Mesenchymal stem cell (in vitro differentiated cells and primary cell): Measurements from ENCODE around the gene GTF3C1.

ENCODE experiments used
- DNase-seq: peaks from one replicate; pipeline ENCODE4 v3.0.0-alpha.2; 2013
- H2AFZ ChIP-seq: one replicate; pipeline ENCODE4 v1.6.1; 2013; ENCODE audit warnings: low read depth, mild to moderate bottlenecking, control low read depth, inconsistent platforms, low read length, moderate library complexity
- H2AK5ac ChIP-seq: 2 replicates; pipeline ENCODE4 v1.6.1; 2013; ENCODE audit warnings: low read length, moderate library complexity, mild to moderate bottlenecking, inconsistent platforms; ENCODE audit not compliant: severe bottlenecking
- H2BK120ac ChIP-seq: one replicate; pipeline ENCODE4 v1.6.1; 2013; ENCODE audit warnings: low read depth, mild to moderate bottlenecking, inconsistent platforms, low read length, moderate library complexity
- H2BK12ac ChIP-seq, 2 experiments: one replicate each; pipeline ENCODE4 v1.6.1; 2013; ENCODE audit warnings: inconsistent platforms in 2 of 2, low read length in 2 of 2, mild to moderate bottlenecking in 2 of 2, moderate library complexity in 2 of 2, control low read depth in 1 of 2
- H2BK15ac ChIP-seq: one replicate; pipeline ENCODE4 v1.6.1; 2013; ENCODE audit warnings: mild to moderate bottlenecking, low read depth, inconsistent platforms; ENCODE audit not compliant: poor library complexity, severe bottlenecking
- H2BK5ac ChIP-seq: 2 replicates; pipeline ENCODE4 v1.6.1; 2013; ENCODE audit warnings: low read depth, mild to moderate bottlenecking, low read length, control low read depth, inconsistent platforms; ENCODE audit not compliant: poor library complexity, severe bottlenecking
- H3K14ac ChIP-seq, 2 experiments: one replicate each; pipeline ENCODE4 v1.6.1; 2013; ENCODE audit warnings: inconsistent platforms in 2 of 2, low read length in 2 of 2, control low read depth in 1 of 2, mild to moderate bottlenecking in 1 of 2, moderate library complexity in 1 of 2
- H3K18ac ChIP-seq, 2 experiments: one replicate each; pipeline ENCODE4 v1.6.1; 2013; ENCODE audit warnings: inconsistent platforms in 2 of 2, low read length in 2 of 2, control low read depth in 1 of 2, low read depth in 1 of 2, mild to moderate bottlenecking in 1 of 2
- H3K23ac ChIP-seq, 2 experiments: one replicate each; pipeline ENCODE4 v1.6.1; 2013; ENCODE audit warnings: inconsistent platforms in 2 of 2, low read length in 2 of 2, mild to moderate bottlenecking in 2 of 2, moderate library complexity in 2 of 2, control low read depth in 1 of 2
- H3K27ac ChIP-seq: 2 replicates; pipeline ENCODE4 v1.5.1; 2013; ENCODE audit warnings: mild to moderate bottlenecking, moderate library complexity, low read length, control low read depth, inconsistent platforms; ENCODE audit not compliant: poor library complexity, severe bottlenecking
- H3K27me3 ChIP-seq, 2 experiments: 2 replicates each; pipeline versions ENCODE4 v1.6.1 to v1.7.0; 2013; ENCODE audit warnings: low read length in 2 of 2, mild to moderate bottlenecking in 2 of 2, moderate library complexity in 2 of 2, control low read depth in 1 of 2, inconsistent platforms in 1 of 2; ENCODE audit not compliant: control insufficient read depth in 1 of 2, insufficient read depth in 1 of 2
- H3K36me3 ChIP-seq, 2 experiments: 2 replicates each; pipeline versions ENCODE4 v1.6.1 to v1.7.0; 2013; ENCODE audit warnings: low read length in 2 of 2, control low read depth in 1 of 2, inconsistent platforms in 1 of 2, low read depth in 1 of 2, mild to moderate bottlenecking in 1 of 2; ENCODE audit not compliant: insufficient read depth in 2 of 2, control insufficient read depth in 1 of 2
- H3K4ac ChIP-seq, 2 experiments: one replicate each; pipeline ENCODE4 v1.6.1; 2013; ENCODE audit warnings: inconsistent platforms in 2 of 2, low read length in 2 of 2, mild to moderate bottlenecking in 2 of 2, moderate library complexity in 2 of 2, control low read depth in 1 of 2, low read depth in 1 of 2
- H3K4me1 ChIP-seq: 2 replicates; pipeline ENCODE4 v1.6.1; 2013; ENCODE audit warnings: low read depth, low read length, control low read depth; ENCODE audit not compliant: control insufficient read depth, insufficient read depth
- H3K4me2 ChIP-seq: 2 replicates; pipeline ENCODE4 v1.6.1; 2013; ENCODE audit warnings: low read length, mild to moderate bottlenecking, inconsistent platforms; ENCODE audit not compliant: poor library complexity, severe bottlenecking
- H3K4me3 ChIP-seq, 2 experiments: 2 replicates each; pipeline versions ENCODE4 v1.5.1 to v1.7.0; 2013; ENCODE audit warnings: low read length in 2 of 2, mild to moderate bottlenecking in 2 of 2, control low read depth in 1 of 2, low read depth in 1 of 2; ENCODE audit not compliant: insufficient read depth in 1 of 2
- H3K79me1 ChIP-seq: replicated peaks from 2 replicates; pipeline ENCODE4 v1.6.1; 2013; ENCODE audit warnings: mild to moderate bottlenecking, control low read depth, low read length, inconsistent platforms; ENCODE audit not compliant: poor library complexity, severe bottlenecking
- H3K9ac ChIP-seq: 2 replicates; pipeline ENCODE4 v1.7.0; 2013; ENCODE audit warnings: mild to moderate bottlenecking, low read length, moderate library complexity
- H3K9me3 ChIP-seq: 2 replicates; pipeline ENCODE4 v1.7.0; 2013; ENCODE audit warnings: mild to moderate bottlenecking, low read length; ENCODE audit not compliant: control insufficient read depth
- H4K8ac ChIP-seq: one replicate; pipeline ENCODE4 v1.6.1; 2013; ENCODE audit warnings: inconsistent platforms, mild to moderate bottlenecking, low read length, moderate library complexity
- H4K91ac ChIP-seq: one replicate; pipeline ENCODE4 v1.6.1; 2013; ENCODE audit warnings: mild to moderate bottlenecking, low read length, inconsistent platforms
- WGBS: methylation state at CpG from one replicate; pipeline ENCODE4 v1.1.7; 2013; ENCODE audit warnings: mixed read lengths; 5-methylcytosine and 5-hydroxymethylcytosine counted together

GTF3C1 gene

GRCh38 chr16:27511657-27512448, 37.9 kb downstream of the GTF3C1 start:
- Histone ChIP-seq H2BK15ac (no peak overlapping the region), H3K79me1 (peaks cover 28% of the 10 kb centered on the region), H2AFZ (no peak overlapping the region), H3K9ac (no peak overlapping the region), H3K27ac (no peak overlapping the region), H3K9me3 (no peaks in the 10 kb centered on the region), H2BK120ac (no peak overlapping the region), H4K91ac (no peak overlapping the region), H3K4ac (no peak overlapping the region), H3K4me2 (no peak overlapping the region), H2AK5ac (no peak overlapping the region), H3K14ac (no peak overlapping the region), H4K8ac (no peak overlapping the region), H3K4me3 (no peak overlapping the region), H2BK12ac (no peak overlapping the region), H3K18ac (no peak overlapping the region), H2BK5ac (no peak overlapping the region), H3K23ac (no peak overlapping the region), H3K4me1 (peaks cover 7% of the 10 kb centered on the region), H3K36me3 (peaks cover 63 to 88% of the 10 kb centered on the region in 2 experiments), H3K27me3 (no peaks in the 10 kb centered on the region)
- WGBS: 86% methylated on average over 21 of the region's 22 CpGs
- DNase-seq: no peak

- H3K4me3 ChIP-seq: no peak overlapping the region
- no peaks in the 10 kb centered on the region for H3K9me3 ChIP-seq
- no peak overlapping the region for H4K8ac ChIP-seq
- H3K4ac ChIP-seq: no peak overlapping the region
- no peak overlapping the region for H2BK15ac ChIP-seq
- H2BK5ac ChIP-seq: no peak overlapping the region
- no peak overlapping the region for H4K91ac ChIP-seq
- H2BK12ac ChIP-seq: no peak overlapping the region
- no peak overlapping the region for H3K9ac ChIP-seq
- H3K23ac ChIP-seq: no peak overlapping the region
- H2BK120ac ChIP-seq: no peak overlapping the region
- H3K4me1 ChIP-seq: peaks cover 7% of the 10 kb centered on the region
- no peak overlapping the region for H3K27ac ChIP-seq
- no peak overlapping the region for H2AK5ac ChIP-seq
- peaks cover 60 to 93% of the 10 kb centered on the region in 2 experiments for H3K36me3 ChIP-seq
- no peaks in the 10 kb centered on the region for H3K27me3 ChIP-seq
- WGBS: 99% methylated on average over 9 of the region's 9 CpGs
- H3K4me2 ChIP-seq: no peak overlapping the region
- no peak overlapping the region for H2AFZ ChIP-seq
- H3K79me1 ChIP-seq: peaks cover 14% of the 10 kb centered on the region
- no peak overlapping the region for H3K14ac ChIP-seq
- DNase-seq: no peak
- H3K18ac ChIP-seq: no peak overlapping the region
These were observed 41.2 kb downstream of the GTF3C1 start for GRCh38 chr16:27508476-27508875.

DNA sequence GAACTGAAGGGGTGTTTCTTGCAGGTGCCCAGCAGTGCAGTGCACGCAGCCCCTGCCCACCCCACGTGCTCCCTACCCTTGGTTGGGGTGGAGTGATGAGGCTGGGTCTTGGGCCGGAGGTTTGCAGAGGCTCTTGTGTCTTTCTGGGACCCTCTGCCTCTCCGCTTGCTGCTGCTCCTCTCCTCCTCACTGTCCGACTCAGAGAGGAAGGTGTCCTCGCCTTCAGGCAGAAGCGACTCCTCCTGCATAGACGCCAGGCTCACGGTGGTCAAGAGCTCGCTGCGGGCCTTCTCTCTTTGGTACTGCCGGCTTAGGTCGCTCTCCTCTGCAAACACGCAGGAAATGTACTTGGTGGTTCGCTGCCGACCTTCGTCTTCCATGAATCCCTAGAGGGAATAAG, 42.9 kb downstream of the GTF3C1 start:
- H3K36me3 ChIP-seq: peaks cover 73 to 95% of the 10 kb centered on the region in 2 experiments
- H2BK5ac ChIP-seq: no peak overlapping the region
- H3K14ac ChIP-seq: no peak overlapping the region
- WGBS: 97% methylated on average over 17 of the region's 17 CpGs
- no peak overlapping the region for H4K8ac ChIP-seq
- no peak overlapping the region for H3K18ac ChIP-seq
- no peak overlapping the region for H2AFZ ChIP-seq
- no peak overlapping the region for H4K91ac ChIP-seq
- H3K27ac ChIP-seq: no peak overlapping the region
- H3K4ac ChIP-seq: no peak overlapping the region
- H3K4me1 ChIP-seq: peaks cover 5% of the 10 kb centered on the region
- H3K27me3 ChIP-seq: no peaks in the 10 kb centered on the region
- no peak overlapping the region for H3K4me2 ChIP-seq
- H3K79me1 ChIP-seq: peaks cover 13% of the 10 kb centered on the region
- no peak for DNase-seq
- H2AK5ac ChIP-seq: no peak overlapping the region
- H3K9ac ChIP-seq: no peak overlapping the region
- no peak overlapping the region for H2BK12ac ChIP-seq
- no peaks in the 10 kb centered on the region for H3K9me3 ChIP-seq
- no peak overlapping the region for H2BK120ac ChIP-seq
- H3K4me3 ChIP-seq: no peak overlapping the region
- H3K23ac ChIP-seq: no peak overlapping the region
- no peak overlapping the region for H2BK15ac ChIP-seq

DNA sequence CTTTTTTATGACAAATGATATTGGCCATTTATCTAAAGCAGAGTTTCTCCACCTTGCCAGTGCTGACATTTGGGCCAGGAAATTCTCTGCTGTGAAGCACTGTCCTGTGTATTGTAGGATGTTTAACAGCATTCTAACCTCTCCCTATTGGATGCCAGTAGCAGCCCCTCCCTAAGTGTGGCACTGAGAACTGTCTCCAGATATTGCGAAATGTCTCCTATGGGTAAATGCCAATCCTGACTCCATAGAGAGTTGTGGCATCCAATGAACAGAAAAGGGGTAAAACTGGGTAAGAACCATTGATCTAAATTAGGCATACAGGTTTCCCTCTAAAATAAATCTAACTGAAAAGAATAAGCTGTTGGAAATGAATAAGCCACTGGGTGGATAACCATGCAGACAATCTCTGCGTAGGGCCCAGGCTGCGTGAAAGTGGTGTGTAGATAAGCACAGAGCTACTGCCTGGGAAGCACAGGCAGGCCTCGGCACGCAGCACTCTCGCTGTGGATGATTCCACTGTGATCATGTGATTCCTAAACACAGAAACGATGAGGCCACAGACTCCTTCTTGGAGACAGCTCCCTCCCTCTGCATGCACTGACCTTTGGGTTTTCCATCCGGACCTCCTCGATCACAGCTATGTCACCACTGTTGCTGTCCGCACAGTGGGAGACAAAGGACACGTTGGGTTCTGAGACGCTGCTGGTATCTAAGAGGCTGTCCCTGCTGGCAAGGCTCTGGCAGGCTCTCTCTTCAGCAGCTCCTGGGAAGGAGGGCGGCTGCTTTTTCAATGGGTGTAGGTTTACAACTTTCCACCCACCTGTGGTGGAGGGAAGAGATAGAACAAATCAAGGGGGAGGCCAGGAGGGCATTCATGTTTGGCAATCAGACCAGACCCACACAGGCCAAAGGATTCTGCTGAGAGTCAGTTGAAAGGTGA, 44.1 kb downstream of the GTF3C1 start:
- H2BK5ac ChIP-seq: no peak overlapping the region
- no peak for DNase-seq
- no peak overlapping the region for H2BK12ac ChIP-seq
- H3K18ac ChIP-seq: no peak overlapping the region
- no peak overlapping the region for H4K91ac ChIP-seq
- no peaks in the 10 kb centered on the region for H3K9me3 ChIP-seq
- H3K79me1 ChIP-seq: peaks cover 9% of the 10 kb centered on the region
- no peak overlapping the region for H3K9ac ChIP-seq
- no peak overlapping the region for H2BK15ac ChIP-seq
- H2AFZ ChIP-seq: no peak overlapping the region
- H3K27me3 ChIP-seq: no peaks in the 10 kb centered on the region
- 94% methylated on average over 13 of the region's 13 CpGs for WGBS
- H3K4ac ChIP-seq: no peak overlapping the region
- H2AK5ac ChIP-seq: no peak overlapping the region
- peaks cover 2% of the 10 kb centered on the region for H3K4me1 ChIP-seq
- no peak overlapping the region for H3K4me3 ChIP-seq
- no peak overlapping the region for H3K23ac ChIP-seq
- H3K14ac ChIP-seq: no peak overlapping the region
- no peak overlapping the region for H3K27ac ChIP-seq
- H2BK120ac ChIP-seq: no peak overlapping the region
- H4K8ac ChIP-seq: no peak overlapping the region
- no peak overlapping the region for H3K4me2 ChIP-seq
- H3K36me3 ChIP-seq: peaks cover 79 to 95% of the 10 kb centered on the region in 2 experiments
